ENCODE results near the gene GNAS.

GNAS gene

GRCh38 chr20:58855506-58856389 lies 3.2 kb downstream of the GNAS start:
- DNase-seq = no peak

- no peak for DNase-seq
These were observed 10.7 kb downstream of the GNAS start for GRCh38 chr20:58863044-58863790.

GRCh38 chr20:58864346-58864745 lies 11.8 kb downstream of the GNAS start:
- no peak for DNase-seq

GRCh38 chr20:58865843-58866242 lies 13.3 kb downstream of the GNAS start:
- DNase-seq = no peak

- DNase-seq = no peak
These were observed 14.7 kb downstream of the GNAS start for GRCh38 chr20:58867211-58867610.

- peak; percentile 40 for DNase-seq
These were observed 16.3 kb downstream of the GNAS start for GRCh38 chr20:58868795-58869194.

GRCh38 chr20:58869662-58870227 lies 17.2 kb downstream of the GNAS start:
- no peak for DNase-seq

- DNase-seq = peak; percentile 65
These were observed 17.9 kb downstream of the GNAS start for GRCh38 chr20:58870293-58871014.

GRCh38 chr20:58871533-58872102 lies 19.1 kb downstream of the GNAS start:
- no peak for DNase-seq

GRCh38 chr20:58874469-58874868 lies 22.0 kb downstream of the GNAS start:
- no peak for DNase-seq

GRCh38 chr20:58875111-58875510 lies 22.6 kb downstream of the GNAS start:
- DNase-seq = no peak

- no peak for DNase-seq
These were observed 23.1 kb downstream of the GNAS start for GRCh38 chr20:58875541-58876134.

GRCh38 chr20:58876437-58876836 lies 23.9 kb downstream of the GNAS start:
- no peak for DNase-seq

- DNase-seq = no peak
These were observed 24.8 kb downstream of the GNAS start for GRCh38 chr20:58877050-58877975.

GRCh38 chr20:58877976-58878360 lies 25.5 kb downstream of the GNAS start:
- no peak for DNase-seq

GRCh38 chr20:58878399-58878798 lies 25.9 kb downstream of the GNAS start:
- no peak for DNase-seq

GRCh38 chr20:58880441-58880840 lies 27.9 kb downstream of the GNAS start:
- DNase-seq = no peak

GRCh38 chr20:58880994-58881752 lies 28.7 kb downstream of the GNAS start:
- no peak for DNase-seq

- no peak for DNase-seq
These were observed 30.2 kb downstream of the GNAS start for GRCh38 chr20:58882704-58883089.

GRCh38 chr20:58883241-58883691 lies 30.8 kb downstream of the GNAS start:
- DNase-seq = no peak

All from SHP77 treated with DMSO at 0.1 percent for 48 hours (cell line).